ENCODE results near the gene AGBL1.

AGBL1 gene

GRCh38 chr15:86312486-86312885 lies 232.8 kb downstream of the AGBL1 start:
- in situ Hi-C loops (cut with HindIII; ENCODE audit: low sequenced_read_pairs) = no loop called here

- in situ Hi-C loops (cut with HindIII; ENCODE audit: low sequenced_read_pairs) = no loop called here
These were observed 236.5 kb downstream of the AGBL1 start for GRCh38 chr15:86316216-86316615.

DNA sequence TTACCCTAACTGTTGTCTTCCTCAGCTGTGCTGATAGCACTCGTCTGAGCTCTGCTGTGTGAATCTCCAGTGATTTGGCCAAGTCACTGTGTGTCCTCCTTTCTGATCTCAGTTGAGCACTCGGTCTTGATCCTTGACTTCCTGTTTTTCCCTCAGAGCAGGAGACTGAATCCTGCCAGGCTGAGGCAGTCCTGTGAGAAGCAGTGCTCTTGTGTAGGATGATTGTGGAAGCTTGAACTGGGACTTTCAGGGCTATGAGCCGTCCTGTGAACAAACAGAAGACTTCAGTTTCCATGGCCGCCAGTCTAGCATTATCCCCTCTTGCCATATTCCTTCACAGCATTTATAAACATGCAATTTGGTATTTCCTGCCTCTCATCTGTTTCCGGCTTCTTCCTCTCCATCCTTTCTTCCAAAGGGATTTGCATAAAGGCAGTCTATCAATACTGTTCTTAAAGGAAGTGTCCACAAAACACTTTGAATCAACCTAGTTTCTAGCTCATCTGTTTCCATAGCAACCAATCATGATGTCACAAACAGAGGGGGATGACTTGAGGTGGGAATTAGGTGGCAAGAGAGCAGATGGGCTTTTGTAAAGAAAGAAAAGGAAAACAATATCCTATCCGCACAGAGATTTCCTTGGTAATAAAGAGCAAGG lies 237.2 kb downstream of the AGBL1 start:
- in situ Hi-C loops (cut with HindIII; ENCODE audit: low sequenced_read_pairs) = no loop called here

DNA sequence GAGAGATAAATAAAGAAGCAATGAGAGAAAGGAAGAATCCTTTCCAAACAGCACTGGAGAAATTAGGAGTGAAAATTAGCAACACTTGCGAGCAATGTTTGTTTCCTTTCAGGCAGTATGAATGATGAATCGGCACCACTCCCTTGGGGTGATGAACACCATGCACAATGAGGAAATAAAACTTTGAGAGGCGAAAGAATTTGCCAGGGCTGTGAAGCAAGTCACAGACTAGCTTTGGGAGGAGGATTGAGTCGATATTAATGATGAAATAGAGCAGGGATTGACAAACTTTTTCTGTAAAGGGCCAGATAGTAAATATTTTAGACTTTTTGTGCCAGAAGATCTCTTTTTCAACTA lies 237.7 kb downstream of the AGBL1 start:
- in situ Hi-C loops (cut with HindIII; ENCODE audit: low sequenced_read_pairs) = no loop called here

GRCh38 chr15:86322629-86323028 lies 243.0 kb downstream of the AGBL1 start:
- in situ Hi-C loops (cut with HindIII; ENCODE audit: low sequenced_read_pairs) = no loop called here

- in situ Hi-C loops (cut with HindIII; ENCODE audit: low sequenced_read_pairs) = no loop called here
These were observed 247.7 kb downstream of the AGBL1 start for GRCh38 chr15:86327230-86327865.

DNA sequence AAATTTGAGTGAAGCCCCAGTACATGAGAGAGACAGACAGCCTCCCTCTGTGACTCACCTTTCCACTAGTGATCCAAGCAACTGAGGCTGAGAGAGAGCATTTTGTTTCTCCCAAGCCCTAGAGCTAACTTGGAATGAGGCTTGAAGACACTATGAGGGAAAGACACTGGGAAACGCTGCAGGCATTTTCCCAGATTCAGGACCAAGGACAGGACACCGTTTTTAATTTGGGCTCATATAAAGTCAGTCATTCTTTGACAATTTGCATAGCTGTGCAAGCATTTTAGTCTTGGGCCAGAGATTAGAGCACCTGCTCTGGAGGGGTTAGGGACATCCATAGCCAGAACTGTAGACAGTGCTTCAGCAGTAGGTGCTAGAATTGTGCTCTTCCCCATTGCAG lies 249.0 kb downstream of the AGBL1 start:
- in situ Hi-C loops (cut with HindIII; ENCODE audit: low sequenced_read_pairs) = no loop called here

- in situ Hi-C loops (cut with HindIII; ENCODE audit: low sequenced_read_pairs) = no loop called here
These were observed 249.8 kb downstream of the AGBL1 start for GRCh38 chr15:86329311-86330013.

GRCh38 chr15:86333819-86334218 lies 254.1 kb downstream of the AGBL1 start:
- in situ Hi-C loops (cut with HindIII; ENCODE audit: low sequenced_read_pairs) = no loop called here

- in situ Hi-C loops (cut with HindIII; ENCODE audit: low sequenced_read_pairs) = no loop called here
These were observed 256.5 kb downstream of the AGBL1 start for GRCh38 chr15:86336051-86336788.

DNA sequence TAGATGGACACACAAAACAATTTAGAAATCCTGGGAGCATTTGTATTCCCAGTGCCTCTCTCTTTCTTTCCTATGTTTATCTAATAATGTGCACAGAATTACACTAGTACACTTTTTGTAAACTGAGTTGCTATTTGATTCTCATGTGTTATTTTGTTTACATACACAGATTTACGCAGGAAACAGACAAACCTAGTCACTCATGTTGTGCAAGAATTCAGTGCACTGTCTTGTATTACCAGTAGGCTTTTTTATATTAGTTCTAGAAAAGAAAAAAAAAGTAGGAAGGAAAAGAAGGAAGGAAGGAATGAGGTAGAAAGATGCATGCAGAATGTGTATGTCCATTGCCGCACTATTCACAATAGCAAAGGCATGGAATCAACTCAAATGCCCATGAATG lies 257.4 kb downstream of the AGBL1 start:
- in situ Hi-C loops (cut with HindIII; ENCODE audit: low sequenced_read_pairs) = no loop called here

DNA sequence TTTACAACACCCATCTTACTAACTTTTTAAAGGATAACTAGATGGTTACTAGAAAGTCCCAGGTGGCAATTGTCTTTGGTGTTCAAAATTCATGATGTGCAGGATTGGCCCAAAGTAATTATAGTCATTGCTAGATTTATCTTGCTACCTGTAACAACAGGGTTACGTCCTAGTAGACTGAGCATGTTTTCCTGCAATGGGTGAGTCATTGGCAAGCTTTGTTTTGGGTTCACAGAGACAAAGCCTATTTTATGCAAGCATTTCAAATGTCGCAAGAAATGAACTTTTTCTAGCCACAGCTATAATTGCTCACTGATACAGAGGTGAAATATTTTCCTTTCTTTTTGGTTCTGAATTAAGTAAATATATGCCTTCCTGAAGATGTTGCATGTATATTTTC lies 267.6 kb downstream of the AGBL1 start:
- in situ Hi-C loops (cut with HindIII; ENCODE audit: low sequenced_read_pairs) = no loop called here

- in situ Hi-C loops (cut with HindIII; ENCODE audit: low sequenced_read_pairs) = no loop called here
These were observed 269.9 kb downstream of the AGBL1 start for GRCh38 chr15:86349565-86349964.

- in situ Hi-C loops (cut with HindIII; ENCODE audit: low sequenced_read_pairs) = no loop called here
These were observed 273.5 kb downstream of the AGBL1 start for GRCh38 chr15:86353213-86353612.

GRCh38 chr15:86355361-86355760 lies 275.7 kb downstream of the AGBL1 start:
- in situ Hi-C loops (cut with HindIII; ENCODE audit: low sequenced_read_pairs) = no loop called here

DNA sequence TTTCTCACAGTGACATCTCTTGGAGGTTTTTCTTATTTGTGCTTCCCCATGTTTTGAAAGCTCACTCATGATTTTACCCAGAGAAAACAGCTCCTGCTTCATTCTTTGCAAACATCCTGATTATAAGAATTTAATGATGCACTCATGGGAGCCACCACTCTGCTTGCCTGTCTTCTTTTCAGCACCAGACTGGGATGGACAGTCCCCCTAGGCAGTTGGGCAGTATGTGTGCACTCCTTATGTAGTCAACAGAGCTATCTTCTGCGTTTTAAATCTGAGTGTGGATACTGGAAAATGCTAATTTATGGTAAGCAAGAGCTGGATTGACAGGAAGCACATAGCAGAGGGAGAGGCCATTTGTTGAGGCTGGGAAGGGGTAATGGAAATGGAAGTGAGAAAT lies 276.1 kb downstream of the AGBL1 start:
- in situ Hi-C loops (cut with HindIII; ENCODE audit: low sequenced_read_pairs) = no loop called here

DNA sequence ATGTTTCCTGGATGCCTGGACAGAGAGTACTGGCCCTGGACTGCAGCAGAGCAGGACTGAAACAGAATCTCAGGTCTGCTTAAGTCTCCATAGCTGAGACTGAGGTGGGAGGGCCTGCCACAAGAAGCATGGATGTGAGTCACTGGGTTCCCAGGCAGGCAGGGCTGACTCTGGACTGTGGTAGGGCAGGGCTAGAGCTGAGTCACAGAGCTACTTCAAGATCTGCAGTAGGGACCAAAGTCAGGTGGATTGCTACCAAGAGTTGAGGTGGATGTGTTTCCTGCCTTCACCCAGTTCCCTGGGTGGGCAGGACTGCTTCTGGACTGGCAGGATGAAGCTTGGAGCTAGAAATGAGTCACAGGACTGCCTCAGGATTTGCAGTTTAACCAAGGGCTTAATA lies 282.9 kb downstream of the AGBL1 start:
- in situ Hi-C loops (cut with HindIII; ENCODE audit: low sequenced_read_pairs) = no loop called here

GRCh38 chr15:86373147-86373546 lies 293.5 kb downstream of the AGBL1 start:
- in situ Hi-C loops (cut with HindIII; ENCODE audit: low sequenced_read_pairs) = no loop called here

DNA sequence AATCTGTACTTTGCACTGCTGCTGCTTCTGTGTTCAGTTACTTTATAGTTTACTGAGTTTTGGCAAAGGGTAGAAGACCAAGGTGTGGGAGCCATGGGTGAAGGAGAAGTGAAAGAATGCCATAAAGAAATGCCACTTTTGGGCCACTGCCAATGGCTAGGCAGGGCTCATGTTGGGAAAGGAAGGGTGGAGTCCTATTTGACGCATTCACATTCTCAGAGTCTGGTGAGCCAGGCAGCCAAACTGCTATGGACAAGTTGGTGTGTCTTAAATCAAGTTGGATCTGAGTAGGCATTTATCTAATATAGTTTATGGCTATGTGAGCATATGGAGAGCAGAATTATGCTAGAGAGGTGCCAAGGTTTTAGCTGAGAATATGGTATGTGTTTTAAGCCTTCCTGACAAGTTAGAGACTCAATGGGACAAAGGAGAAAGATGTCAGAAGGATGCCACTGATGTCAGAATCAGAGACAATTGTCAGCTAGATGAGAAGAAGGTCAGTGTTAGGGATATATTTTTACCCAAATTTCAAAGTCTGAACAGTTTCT lies 296.1 kb downstream of the AGBL1 start:
- in situ Hi-C loops (cut with HindIII; ENCODE audit: low sequenced_read_pairs) = no loop called here

DNA sequence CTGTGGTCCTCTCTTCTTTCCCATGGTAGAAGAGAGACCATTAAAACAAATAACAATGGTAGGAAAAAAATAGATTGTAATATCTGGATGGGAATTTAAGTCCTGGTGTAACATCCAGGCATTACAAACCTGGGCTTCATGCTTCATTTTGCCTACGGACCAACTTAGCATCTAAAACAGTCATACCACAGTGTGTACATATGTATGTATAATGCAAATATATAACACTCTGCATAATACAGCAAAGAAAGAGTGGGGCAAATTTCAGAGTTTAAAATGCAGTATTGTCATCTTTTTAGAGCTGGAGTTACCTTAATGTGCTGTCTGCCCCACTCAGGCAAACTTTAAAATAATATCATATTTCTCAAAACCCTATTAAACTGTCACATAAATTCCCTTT lies 298.2 kb downstream of the AGBL1 start:
- in situ Hi-C loops (cut with HindIII; ENCODE audit: low sequenced_read_pairs) = no loop called here

GRCh38 chr15:86382341-86382740 lies 302.7 kb downstream of the AGBL1 start:
- in situ Hi-C loops (cut with HindIII; ENCODE audit: low sequenced_read_pairs) = no loop called here

All from endothelial cell of hepatic sinusoid (primary cell).